Measurements from ENCODE around the gene C9orf57.
A peak's percentile ranks its signal among the peaks of the same experiment; 100 is the strongest.
"Not testable (repeated sequence)": the region's sequence is repeated elsewhere in the genome, so short reads cannot be mapped to it uniquely, and the experiment has no call there.

C9orf57 gene

GRCh38 chr9:72023596-72023995 lies 36.8 kb downstream of the C9orf57 start:
- DNase-seq (ENCODE audit: low spot score), result no peak

GRCh38 chr9:72022841-72023240 lies 37.6 kb downstream of the C9orf57 start:
- DNase-seq (ENCODE audit: low spot score), result peak; percentile 44

GRCh38 chr9:72013292-72013760 lies 47.1 kb downstream of the C9orf57 start:
- no peak for DNase-seq (ENCODE audit: low spot score)

GRCh38 chr9:72012646-72013045 lies 47.8 kb downstream of the C9orf57 start:
- DNase-seq (ENCODE audit: low spot score), result no peak

- not testable (repeated sequence) for DNase-seq (ENCODE audit: low spot score)
Measured at GRCh38 chr9:72007726-72008125, 52.7 kb downstream of the C9orf57 start.

GRCh38 chr9:72006501-72006900 lies 53.9 kb downstream of the C9orf57 start:
- peak; percentile 16 for DNase-seq (ENCODE audit: low spot score)

GRCh38 chr9:72005451-72005850 lies 55.0 kb downstream of the C9orf57 start:
- no peak for DNase-seq (ENCODE audit: low spot score)
